T-helper 2 cell treated with Interferon-gamma antibody and Interleukin-4, amounts not matched to agents 100 ng/mL and 5 ng/mL, for 36 hours (primary cell): Measurements from ENCODE around the gene ADSS1. TPM values are rescaled to one million over a fixed set of nuclear protein-coding genes. Genes with fewer than 3 reads are reported as not detected.

Experiments used
- intact Hi-C: fragments of 100-400 bp; cut with micrococcal nuclease; formaldehyde crosslinking; loops from one replicate; pipeline ENCODE4 v1.15.1; 2023
- total RNA-seq: library from RNA; stranded (reverse); gene quantifications from 2 replicates; pipeline ENCODE4 v1.2.3, GENCODE V29; 2022

The ADSS1 gene
- total RNA-seq, 1 donor from 2014 or later, result 1.0 TPM

- intact Hi-C loops, result no loop called here
Observed at GRCh38 chr14:104731320-104732294, 7.6 kb downstream of the ADSS1 start.

- intact Hi-C loops, result no loop called here
Observed at GRCh38 chr14:104732355-104732804, 8.4 kb downstream of the ADSS1 start.

- intact Hi-C loops, result no loop called here
Observed at GRCh38 chr14:104732931-104733681, 9.1 kb downstream of the ADSS1 start.

GRCh38 chr14:104734051-104734587, 10.1 kb downstream of the ADSS1 start:
- intact Hi-C loops, result no loop called here

GRCh38 chr14:104734601-104734990, 10.6 kb downstream of the ADSS1 start:
- intact Hi-C loops, result no loop called here

- intact Hi-C loops, result no loop called here
Observed at GRCh38 chr14:104734991-104735779, 11.2 kb downstream of the ADSS1 start.

- intact Hi-C loops, result no loop called here
Observed at GRCh38 chr14:104735830-104736642, 12.0 kb downstream of the ADSS1 start.

- intact Hi-C loops, result no loop called here
Observed at GRCh38 chr14:104738375-104739019, 14.5 kb downstream of the ADSS1 start.

GRCh38 chr14:104739026-104739425, 15.0 kb downstream of the ADSS1 start:
- intact Hi-C loops, result no loop called here

- intact Hi-C loops, result no loop called here
Observed at GRCh38 chr14:104739546-104740516, 15.8 kb downstream of the ADSS1 start.

GRCh38 chr14:104741108-104741802, 17.2 kb downstream of the ADSS1 start:
- intact Hi-C loops, result no loop called here

GRCh38 chr14:104741803-104742251, 17.8 kb downstream of the ADSS1 start:
- intact Hi-C loops, result no loop called here

GRCh38 chr14:104742586-104743455, 18.8 kb downstream of the ADSS1 start:
- intact Hi-C loops, result no loop called here

GRCh38 chr14:104743461-104744380, 19.7 kb downstream of the ADSS1 start:
- intact Hi-C loops, result no loop called here

- intact Hi-C loops, result no loop called here
Observed at GRCh38 chr14:104744484-104744883, 20.5 kb downstream of the ADSS1 start.

- intact Hi-C loops, result no loop called here
Observed at GRCh38 chr14:104745431-104745830, 21.4 kb downstream of the ADSS1 start.
